ENCODE data around the gene ZFYVE21. TPM values are rescaled to one million over a fixed set of nuclear protein-coding genes. Genes with fewer than 3 reads are reported as not detected.

Gene ZFYVE21
- total and polyA plus RNA-seq, 2 donors from 2014 or later = 67.8 to 70.9 TPM

GRCh38 chr14:103736546-103737431, 21.2 kb downstream of the ZFYVE21 start:
- Histone ChIP-seq H3K4me1 (ENCODE audit: control insufficient read depth in 2 of 3, insufficient read depth in 2 of 3, low read depth in 1 of 3, low read length in 3 of 3) (peaks cover 0 to 26% (median 16%) of the 10 kb centered on the region in 3 donors), H3K4me3 (ENCODE audit: low read length in 3 of 3) (no peak overlapping the region), H3K27me3 (ENCODE audit: control insufficient read depth, insufficient read depth, low read length) (no peaks in the 10 kb centered on the region), H3K9ac (ENCODE audit: low read length in 3 of 3) (peak overlapping the region in 1 of 3 donors; percentile 14), H3K36me3 (ENCODE audit: control insufficient read depth in 2 of 3, insufficient read depth in 3 of 3, low read length in 3 of 3) (peaks cover 4 to 45% (median 16%) of the 10 kb centered on the region in 3 donors), H3K27ac (ENCODE audit: low read depth in 2 of 2, low read length in 2 of 2) (peak overlapping the region; percentile 59 to 73), H3K9me3 (ENCODE audit: control insufficient read depth in 2 of 3, insufficient read depth in 1 of 3, low read length in 3 of 3) (no peaks in the 10 kb centered on the region)
- no peak for TF ChIP-seq CTCF (IDR thresholded peaks at IDR 0.05; ENCODE audit: borderline replicate concordance, extremely low read depth, insufficient read depth)
- FAIRE-seq (no peak), DNase-seq (peak in 1 of 5 donors; percentile 76)
- intact Hi-C loops (cut with DNase I) = no loop called here

GRCh38 chr14:103737432-103738045, 21.9 kb downstream of the ZFYVE21 start:
- H3K27ac ChIP-seq (ENCODE audit: low read depth in 2 of 2, low read length in 2 of 2) = no peak overlapping the region
- DNase-seq = peak in 1 of 5 donors; percentile 51
- FAIRE-seq = no peak

GRCh38 chr14:103738166-103738565, 22.6 kb downstream of the ZFYVE21 start:
- H3K4me3 ChIP-seq (ENCODE audit: low read length in 3 of 3) = no peak overlapping the region
- H3K27me3 ChIP-seq (ENCODE audit: control insufficient read depth, insufficient read depth, low read length) = no peaks in the 10 kb centered on the region
- intact Hi-C loops (cut with DNase I) = no loop called here
- FAIRE-seq = no peak
- TF ChIP-seq CTCF (IDR thresholded peaks at IDR 0.05; ENCODE audit: borderline replicate concordance, extremely low read depth, insufficient read depth) = no peak
- H3K27ac ChIP-seq (ENCODE audit: low read depth in 2 of 2, low read length in 2 of 2) = no peak overlapping the region
- peaks cover 4 to 38% (median 16%) of the 10 kb centered on the region in 3 donors for H3K36me3 ChIP-seq (ENCODE audit: control insufficient read depth in 2 of 3, insufficient read depth in 3 of 3, low read length in 3 of 3)
- no peak overlapping the region for H3K9ac ChIP-seq (ENCODE audit: low read length in 3 of 3)
- DNase-seq = peak in 1 of 5 donors; percentile 16
- peaks cover 0 to 26% (median 16%) of the 10 kb centered on the region in 3 donors for H3K4me1 ChIP-seq (ENCODE audit: control insufficient read depth in 2 of 3, insufficient read depth in 2 of 3, low read depth in 1 of 3, low read length in 3 of 3)
- H3K9me3 ChIP-seq (ENCODE audit: control insufficient read depth in 2 of 3, insufficient read depth in 1 of 3, low read length in 3 of 3) = no peaks in the 10 kb centered on the region

More at GRCh38 chr14:103737432-103738045, 21.9 kb downstream of the ZFYVE21 start:
- H3K36me3 ChIP-seq (ENCODE audit: control insufficient read depth in 2 of 3, insufficient read depth in 3 of 3, low read length in 3 of 3) = peaks cover 4 to 44% (median 16%) of the 10 kb centered on the region in 3 donors
- no peak overlapping the region for H3K4me3 ChIP-seq (ENCODE audit: low read length in 3 of 3)
- no peaks in the 10 kb centered on the region for H3K27me3 ChIP-seq (ENCODE audit: control insufficient read depth, insufficient read depth, low read length)
- intact Hi-C loops (cut with DNase I) = no loop called here
- no peak for TF ChIP-seq CTCF (IDR thresholded peaks at IDR 0.05; ENCODE audit: borderline replicate concordance, extremely low read depth, insufficient read depth)
- H3K9ac ChIP-seq (ENCODE audit: low read length in 3 of 3) = no peak overlapping the region
- H3K9me3 ChIP-seq (ENCODE audit: control insufficient read depth in 2 of 3, insufficient read depth in 1 of 3, low read length in 3 of 3) = no peaks in the 10 kb centered on the region
- H3K4me1 ChIP-seq (ENCODE audit: control insufficient read depth in 2 of 3, insufficient read depth in 2 of 3, low read depth in 1 of 3, low read length in 3 of 3) = peaks cover 0 to 26% (median 16%) of the 10 kb centered on the region in 3 donors
